HG03469 (cell line): ENCODE results near the gene CCL24.
"Not testable (repeated sequence)": the region's sequence is repeated elsewhere in the genome, so short reads cannot be mapped to it uniquely, and the experiment has no call there.

Source experiments
- ATAC-seq: cut with Tn5 transposase; IDR thresholded peaks from one replicate; pipeline ENCODE4 v1.9.1; 2021; ENCODE audit warnings: mild to moderate bottlenecking, moderate library complexity, moderate number of reproducible peaks; ENCODE audit not compliant: unreplicated experiment

Gene CCL24

DNA sequence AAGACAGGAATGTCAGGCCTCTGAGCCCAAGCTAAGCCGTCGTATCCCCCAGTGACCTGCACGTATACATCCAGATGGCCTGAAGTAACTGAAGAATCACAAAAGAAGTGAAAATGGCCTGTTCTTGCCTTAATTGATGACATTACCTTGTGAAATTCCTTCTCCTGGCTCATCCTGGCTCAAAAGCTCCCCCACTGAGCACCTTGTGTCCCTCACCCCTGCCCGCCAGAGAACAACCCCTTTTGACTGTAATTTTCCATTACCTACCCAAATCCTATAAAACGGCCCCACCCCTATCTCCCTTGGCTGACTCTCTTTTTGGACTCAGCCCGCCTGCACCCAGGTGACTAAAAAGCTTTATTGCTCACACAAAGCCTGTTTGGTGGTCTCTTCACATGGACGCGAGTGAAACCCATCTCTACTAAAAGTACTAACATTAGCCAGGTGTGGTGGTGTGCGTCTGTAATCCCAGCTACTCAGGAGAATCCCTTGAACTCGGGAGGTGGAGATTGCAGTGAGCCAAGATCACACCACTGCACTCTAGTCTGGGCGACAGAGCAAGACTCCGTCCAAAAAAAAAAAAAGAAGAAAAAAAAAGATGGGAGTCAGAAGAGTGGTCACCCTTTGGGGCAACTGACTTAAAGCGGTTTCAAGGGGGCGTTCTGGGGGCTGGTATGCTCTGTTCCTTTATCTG, 25.3 kb downstream of the CCL24 start:
- not testable (repeated sequence) for ATAC-seq

DNA sequence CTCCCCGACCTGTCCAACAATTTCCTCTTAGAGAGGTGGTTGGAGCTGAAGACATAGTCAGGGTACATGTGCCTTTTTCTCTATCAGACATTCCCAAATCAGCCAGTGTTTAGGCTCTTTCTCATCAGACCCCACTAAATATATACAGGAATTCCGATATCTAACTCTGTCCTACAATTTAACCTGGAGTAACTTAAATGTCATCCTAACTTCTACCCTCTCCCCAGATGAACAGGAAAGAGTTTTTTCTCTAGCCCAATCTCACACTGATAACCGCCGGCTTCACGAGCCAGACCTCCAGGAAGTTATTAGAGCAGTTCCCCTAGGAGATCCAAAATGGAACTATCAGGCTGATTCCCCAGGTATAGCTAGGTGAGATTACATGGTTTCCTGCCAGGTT, 30.5 kb downstream of the CCL24 start:
- not testable (repeated sequence) for ATAC-seq

GRCh38 chr7:75780647-75781273, 32.8 kb downstream of the CCL24 start:
- ATAC-seq = not testable (repeated sequence)

- not testable (repeated sequence) for ATAC-seq
Observed at GRCh38 chr7:75779516-75779915, 34.1 kb downstream of the CCL24 start.

DNA sequence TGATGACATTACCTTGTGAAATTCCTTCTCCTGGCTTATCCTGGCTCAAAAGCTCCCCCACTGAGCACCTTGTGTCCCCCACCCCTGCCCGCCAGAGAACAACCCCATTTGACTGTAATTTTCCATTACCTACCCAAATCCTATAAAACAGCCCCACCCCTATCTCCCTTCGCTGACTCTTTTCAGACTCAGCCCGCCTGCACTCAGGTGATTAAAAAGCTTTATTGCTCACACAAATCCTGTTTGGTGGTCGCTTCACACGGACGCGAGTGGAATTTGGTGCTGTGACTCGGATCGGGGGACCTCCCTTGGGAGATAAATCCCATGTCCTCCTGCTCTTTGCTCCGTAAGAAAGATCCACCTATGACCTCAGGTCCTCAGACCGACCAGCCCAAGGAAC, 34.6 kb downstream of the CCL24 start:
- not testable (repeated sequence) for ATAC-seq

DNA sequence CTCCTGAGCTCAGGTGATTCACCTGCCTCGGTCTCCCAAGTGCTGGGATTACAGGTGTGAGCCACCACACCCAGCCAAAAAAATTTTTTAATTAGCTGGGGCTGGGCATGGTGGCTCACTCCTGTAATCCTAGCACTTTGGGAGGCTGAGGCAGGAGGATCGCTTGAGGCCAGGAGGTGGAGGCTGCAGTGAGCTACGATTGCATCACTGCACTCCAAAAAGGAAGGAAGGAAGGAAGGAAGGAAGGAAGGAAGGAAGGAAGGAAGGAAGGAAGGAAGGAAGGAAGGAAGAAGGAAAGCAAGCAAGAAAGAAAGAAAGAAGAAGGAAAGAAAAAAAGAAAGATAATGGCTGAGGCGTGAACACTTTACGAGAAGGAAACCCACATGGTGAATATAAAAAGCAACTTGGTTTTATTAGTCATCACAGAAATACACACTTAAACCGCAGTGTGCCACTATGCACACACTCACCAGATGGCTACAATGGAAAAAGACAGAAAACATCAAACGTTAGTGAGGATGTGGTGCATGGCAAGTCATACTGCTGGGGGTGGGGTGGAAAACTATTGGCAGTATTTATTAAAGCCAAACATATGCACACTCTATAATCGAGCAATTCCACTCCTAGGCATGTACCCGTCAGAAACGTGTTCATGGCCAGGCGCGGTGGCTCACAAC, 37.2 kb downstream of the CCL24 start:
- ATAC-seq = no peak

- not testable (repeated sequence) for ATAC-seq
Observed at GRCh38 chr7:75773958-75774357, 39.6 kb downstream of the CCL24 start.

- ATAC-seq = no peak
Observed at GRCh38 chr7:75772081-75773077, 41.2 kb downstream of the CCL24 start, which contains the start of gene CCL26. Gene CCL26, minus strand, starts transcription at chr7:75772211. Its CDS starts 35 bp downstream, at chr7:75772176.

GRCh38 chr7:75771224-75771623, 42.4 kb downstream of the CCL24 start:
- ATAC-seq = no peak

DNA sequence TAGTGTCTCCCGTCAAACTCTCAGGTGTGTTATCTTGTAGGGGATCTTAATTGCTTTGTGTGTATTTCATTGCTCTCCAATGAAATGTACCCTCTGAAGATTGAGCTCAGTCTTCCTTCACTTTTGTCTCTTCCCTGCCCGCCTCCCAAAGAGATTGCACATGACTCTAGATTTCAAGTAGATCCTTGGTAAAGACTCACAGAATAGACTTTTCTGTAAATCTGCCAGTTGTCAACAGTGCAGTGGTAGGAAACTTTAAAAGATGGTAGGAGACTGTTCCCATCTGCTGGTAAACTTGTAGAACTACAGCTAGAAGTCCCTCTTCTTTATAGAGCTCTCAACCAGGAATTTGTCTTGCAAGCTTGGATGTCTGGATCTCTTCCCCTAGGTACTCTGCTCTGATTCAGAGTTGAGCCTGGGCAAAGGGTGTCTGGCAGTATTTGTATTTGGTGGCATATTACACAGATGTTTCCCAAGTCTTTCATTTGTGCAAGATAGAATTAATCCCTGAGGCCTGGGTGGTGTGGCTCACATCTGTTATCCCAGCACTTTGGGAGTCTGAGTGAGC, 51.2 kb downstream of the CCL24 start:
- ATAC-seq = no peak

GRCh38 chr7:75761801-75762200, 51.8 kb downstream of the CCL24 start:
- ATAC-seq = not testable (repeated sequence)
